NCI-H69 (cell line): ENCODE data around the gene SLC35E4.

ENCODE experiments used
- DNase-seq: peaks from one replicate; lab custom pipeline; 2025; lab: John Stamatoyannopoulos, UW

Gene SLC35E4

DNA sequence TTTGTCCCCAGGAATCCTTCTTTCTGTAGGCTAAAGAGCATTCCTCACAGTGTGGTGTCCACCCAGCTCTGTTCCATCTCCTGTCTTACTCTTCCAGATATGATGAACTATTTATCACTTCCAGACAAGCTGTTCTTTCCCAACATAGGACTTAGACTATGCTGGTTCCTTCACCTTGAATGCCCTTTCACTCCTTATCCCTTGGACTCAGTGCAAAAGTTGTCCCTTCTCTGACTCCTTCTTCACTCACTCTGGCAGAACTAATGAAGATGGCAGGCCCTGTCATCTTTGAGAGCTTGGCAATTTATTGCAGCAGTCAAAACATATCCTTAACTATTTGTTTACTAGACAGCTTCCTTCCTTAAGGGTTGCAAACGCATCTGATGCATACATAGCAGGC lies 55.6 kb downstream of the SLC35E4 start:
- DNase-seq, result no peak

- DNase-seq, result peak; percentile 87
These were observed 58.6 kb downstream of the SLC35E4 start for GRCh38 chr22:30694171-30694639.

DNA sequence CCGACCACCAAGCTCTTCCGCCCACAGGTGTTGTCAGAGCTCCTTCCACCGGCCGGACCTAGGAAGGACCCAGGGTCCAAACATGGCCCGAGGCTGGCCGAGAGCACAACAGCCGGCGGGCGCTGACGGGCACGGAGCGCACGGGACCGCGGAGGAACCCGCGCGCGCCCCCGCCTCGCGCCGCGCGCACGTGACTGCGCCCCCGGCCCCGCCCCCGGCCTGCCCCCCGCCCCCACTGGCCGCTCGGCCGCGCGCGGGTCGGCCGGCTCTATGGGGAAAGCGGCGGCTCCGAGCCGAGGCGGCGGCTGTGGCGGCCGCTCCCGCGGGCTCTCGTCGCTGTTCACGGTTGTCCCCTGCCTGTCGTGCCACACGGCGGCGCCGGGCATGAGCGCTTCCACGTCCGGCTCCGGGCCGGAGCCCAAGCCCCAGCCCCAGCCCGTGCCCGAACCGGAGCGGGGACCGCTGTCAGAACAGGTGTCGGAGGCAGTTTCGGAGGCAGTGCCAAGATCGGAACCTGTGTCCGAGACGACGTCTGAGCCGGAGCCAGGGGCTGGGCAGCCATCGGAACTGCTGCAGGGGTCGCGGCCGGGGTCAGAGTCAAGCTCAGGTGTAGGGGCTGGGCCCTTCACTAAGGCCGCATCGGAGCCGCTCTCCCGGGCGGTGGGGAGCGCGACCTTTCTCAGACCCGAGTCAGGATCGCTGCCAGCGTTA lies 59.2 kb downstream of the SLC35E4 start, which contains the start of gene OSBP2:
Gene OSBP2 (plus strand): TSS at position 235 of the 711 bp plus-strand sequence. CDS start 36 bp downstream, at position 271.
- DNase-seq, result peak; percentile 86

DNA sequence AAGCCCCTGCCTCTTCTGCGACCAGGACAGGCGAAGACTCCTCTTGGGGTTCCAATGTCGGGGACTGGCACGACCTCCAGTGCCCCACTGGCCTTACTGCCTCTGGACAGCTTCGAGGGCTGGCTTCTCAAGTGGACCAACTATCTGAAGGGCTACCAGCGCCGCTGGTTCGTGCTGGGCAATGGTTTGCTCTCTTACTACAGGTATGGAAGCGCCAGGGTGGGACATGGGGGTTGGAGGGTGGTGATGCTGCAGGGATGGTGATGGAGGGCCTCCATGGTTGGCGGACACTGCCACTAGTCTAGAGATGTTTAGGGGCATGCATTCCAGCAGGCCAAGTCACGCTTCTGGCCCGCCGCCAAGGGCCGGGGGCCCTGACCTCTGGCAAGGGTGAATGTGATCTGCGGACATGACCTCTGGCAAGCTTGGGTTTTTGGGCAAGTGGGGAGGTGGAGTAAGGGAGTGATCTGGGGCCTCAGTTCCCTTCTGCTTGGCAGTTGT lies 59.8 kb downstream of the SLC35E4 start:
- no peak for DNase-seq

DNA sequence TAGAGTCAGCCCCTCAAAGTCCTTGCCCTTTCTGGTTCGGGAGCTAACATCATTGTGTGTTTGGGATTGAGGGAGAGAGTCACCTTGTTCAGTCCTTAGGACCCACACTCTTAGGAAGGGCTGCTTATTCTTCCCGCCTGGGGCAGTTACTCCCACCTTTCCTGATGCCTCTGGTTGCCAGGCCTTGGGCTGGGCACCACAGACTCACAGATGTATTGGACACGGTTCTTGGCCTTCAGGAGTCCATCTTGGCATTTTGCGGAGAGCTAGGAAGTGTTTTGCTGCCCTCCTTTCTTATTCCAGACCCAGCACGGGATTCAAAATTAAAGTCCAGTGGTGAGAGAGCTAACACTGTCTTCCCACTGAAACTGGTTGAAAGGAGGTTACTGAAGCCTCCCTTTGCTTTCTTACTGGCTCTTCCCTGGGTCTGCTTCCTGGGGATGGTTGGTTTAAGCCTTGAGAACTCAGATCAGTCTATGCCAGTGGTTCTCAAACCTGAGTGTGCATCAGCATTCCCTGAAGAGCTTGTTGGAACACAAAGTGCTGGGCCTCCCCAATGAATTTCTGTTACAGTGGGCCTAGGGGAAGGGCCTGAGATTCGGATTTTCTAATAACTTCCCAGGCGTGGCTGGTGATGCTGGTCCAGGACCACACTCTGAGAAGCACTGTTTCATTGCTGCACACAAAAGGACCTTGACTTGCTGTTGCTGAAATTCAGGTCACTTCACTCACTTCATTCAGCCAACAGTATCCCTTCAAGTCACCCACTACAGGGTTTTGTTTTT lies 60.5 kb downstream of the SLC35E4 start:
- DNase-seq, result no peak
